Measurements from ENCODE around the gene NR1D1. TPM values are rescaled to one million over a fixed set of nuclear protein-coding genes. Genes with fewer than 3 reads are reported as not detected.
A peak's percentile ranks its signal among the peaks of the same experiment; 100 is the strongest.

Gene NR1D1
- total and polyA plus RNA-seq, 2 of the 8 experiments (the other 6 are each of a cell fraction or from before 2014, with no cell fraction given): 1.5 to 4.6 TPM

DNA sequence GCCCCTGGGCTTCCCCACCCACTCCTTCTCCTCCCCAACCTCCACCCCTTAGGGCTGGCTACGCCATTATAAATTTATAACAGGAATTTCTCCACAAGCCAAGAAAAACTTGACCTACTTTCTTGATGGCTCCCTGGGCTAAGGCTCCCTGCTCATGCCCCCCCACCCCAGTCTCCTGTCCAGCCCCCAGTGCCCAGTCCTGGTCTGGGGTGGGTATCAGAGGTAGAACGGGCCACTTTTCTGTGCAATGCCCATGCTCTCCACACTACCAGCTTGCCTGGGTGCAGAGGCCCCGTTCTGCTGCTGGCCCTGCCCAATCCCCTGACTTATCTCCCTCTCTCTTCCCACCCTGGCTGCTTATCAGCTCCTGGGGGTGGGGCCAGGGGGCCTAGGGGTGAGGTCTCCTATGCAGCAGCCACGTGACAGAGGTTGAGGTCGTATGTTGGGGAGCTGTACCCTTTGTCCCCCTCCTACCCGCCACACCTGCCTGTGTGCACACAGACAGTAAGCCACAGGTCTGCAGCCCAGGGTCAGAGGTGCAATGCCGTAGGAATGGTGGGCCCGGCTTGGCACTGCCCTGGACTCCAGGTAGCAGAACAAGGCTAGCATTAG lies 27.5 kb downstream of the NR1D1 start:
- peak overlapping the region; percentile 60; the same call in 1 of the 2 replicates for H2BK5ac ChIP-seq (ENCODE audit: low read depth, low read length)
- no peak overlapping the region for H2BK120ac ChIP-seq (replicated peaks; ENCODE audit: low read depth, low read length)
- no peaks in the 10 kb centered on the region for H4K20me1 ChIP-seq (replicated peaks in 1 of 2; ENCODE audit: control insufficient read depth in 1 of 2, insufficient read depth in 2 of 2, low read length in 2 of 2)
- no peak overlapping the region; the same call in 1 of the 2 replicates for H4K8ac ChIP-seq (ENCODE audit: extremely low read depth, insufficient read depth, low read length)
- H3K79me1 ChIP-seq (ENCODE audit: low read depth, low read length): peaks cover 3% of the 10 kb centered on the region; the same call in 1 of the 2 replicates
- H2AFZ ChIP-seq (ENCODE audit: low read length): no peak overlapping the region
- no peak overlapping the region for H3K18ac ChIP-seq (ENCODE audit: extremely low read depth, low read length)
- 0 out of 2 replicates have a peak overlapping the region, but pooled peaks have one; percentile 48 for H2BK20ac ChIP-seq (ENCODE audit: low read length)
- DNase-seq (ENCODE audit: low read depth in 1 of 2, low spot score in 2 of 2) (no peak), FAIRE-seq (no peak)
- H3K4ac ChIP-seq (replicated peaks; ENCODE audit: insufficient read length, low read depth, low read length): no peak overlapping the region
- POLR2A ChIA-PET (ENCODE audit: partially characterized antibody): interaction anchor here (0.9 to 6.7 kb wide), 7 partner anchors 9 to 51 kb away, joined by 3 to 64 read pairs (median 5); partner anchors contain the start of genes MED24 and THRA
- no peak overlapping the region for H3K4me3 ChIP-seq (ENCODE audit: extremely low read depth in 1 of 4, insufficient read depth in 2 of 4, low read depth in 3 of 4, low read length in 4 of 4)
- H3K27ac ChIP-seq (ENCODE audit: low read depth, low read length): no peak overlapping the region
- no peak overlapping the region for H3K23ac ChIP-seq (ENCODE audit: insufficient read length)
- H3K36me3 ChIP-seq (ENCODE audit: control insufficient read depth in 2 of 4, insufficient read depth in 4 of 4, low read length in 3 of 4): no peaks in the 10 kb centered on the region
- no peak overlapping the region for H4K91ac ChIP-seq (replicated peaks; ENCODE audit: insufficient read length, low read length)
- H3K4me1 ChIP-seq (replicated peaks in 1 of 4; ENCODE audit: control insufficient read depth in 3 of 4, insufficient read depth in 4 of 4, low read length in 3 of 4): peaks cover 22 to 55% (median 45%) of the 10 kb centered on the region in 4 experiments
- H4K5ac ChIP-seq (ENCODE audit: insufficient read length, low read depth, low read length): no peak overlapping the region
- 0 out of 2 replicates have a peak overlapping the region, but pooled peaks have one; percentile 46 for H2BK15ac ChIP-seq (ENCODE audit: low read length)
- no peaks in the 10 kb centered on the region for H3K9me3 ChIP-seq (ENCODE audit: insufficient read depth in 2 of 2, low read depth in 1 of 2, low read length in 1 of 2)
- H3K9ac ChIP-seq (replicated peaks in 1 of 4; ENCODE audit: extremely low read depth in 1 of 4, low read depth in 3 of 4, low read length in 3 of 4): no peak overlapping the region; a peak in 1 of 7 replicates
- H3K27me3 ChIP-seq (replicated peaks in 1 of 4; ENCODE audit: control insufficient read depth in 3 of 4, extremely low read depth in 1 of 4, insufficient read depth in 3 of 4, low read length in 3 of 4): no peaks in the 10 kb centered on the region
- CTCF ChIA-PET (ENCODE audit: partially characterized antibody): interaction anchor here (0.9 to 38.4 kb wide), 11 partner anchors 12 to 118 kb away, joined by 3 to 876 read pairs (median 51); partner anchors contain the start of genes CSF3, MED24 and THRA
- no peaks in the 10 kb centered on the region for H3K79me2 ChIP-seq (ENCODE audit: control insufficient read depth in 1 of 2, insufficient read depth in 2 of 2, low read length in 2 of 2)
- H3K56ac ChIP-seq (replicated peaks; ENCODE audit: insufficient read length, low read depth, low read length): no peak overlapping the region
- peaks cover 4% of the 10 kb centered on the region for H3K23me2 ChIP-seq (ENCODE audit: low read depth, low read length)
- WGBS, 2 experiments (ENCODE audit: extremely low coverage in 1 of 2, insufficient coverage in 1 of 2, insufficient read length in 1 of 2, insufficient replicate concordance in 2 of 2, low coverage in 1 of 2, low lambda C conversion rate in 2 of 2, missing lambda C conversion rate in 1 of 2): 85% methylated on average over 7 of the region's 8 CpGs; no CpG with 5 or more reads in 1 of the 2 experiments
- H3K14ac ChIP-seq (ENCODE audit: insufficient read length): no peak overlapping the region
- H2AK5ac ChIP-seq (ENCODE audit: low read depth, low read length): no peak overlapping the region; the same call in 1 of the 2 replicates
- no peak overlapping the region for H3K4me2 ChIP-seq (ENCODE audit: insufficient read depth in 1 of 2, low read depth in 2 of 2, low read length in 2 of 2)
- H2BK12ac ChIP-seq (ENCODE audit: low read depth, low read length): 0 out of 2 replicates have a peak overlapping the region, but pooled peaks have one; percentile 75
- no peak for TF ChIP-seq ZNF274 (IDR thresholded peaks at IDR 0.05; ENCODE audit: borderline replicate concordance, extremely low read depth, low read length)
- TF ChIP-seq, protein P1, sequence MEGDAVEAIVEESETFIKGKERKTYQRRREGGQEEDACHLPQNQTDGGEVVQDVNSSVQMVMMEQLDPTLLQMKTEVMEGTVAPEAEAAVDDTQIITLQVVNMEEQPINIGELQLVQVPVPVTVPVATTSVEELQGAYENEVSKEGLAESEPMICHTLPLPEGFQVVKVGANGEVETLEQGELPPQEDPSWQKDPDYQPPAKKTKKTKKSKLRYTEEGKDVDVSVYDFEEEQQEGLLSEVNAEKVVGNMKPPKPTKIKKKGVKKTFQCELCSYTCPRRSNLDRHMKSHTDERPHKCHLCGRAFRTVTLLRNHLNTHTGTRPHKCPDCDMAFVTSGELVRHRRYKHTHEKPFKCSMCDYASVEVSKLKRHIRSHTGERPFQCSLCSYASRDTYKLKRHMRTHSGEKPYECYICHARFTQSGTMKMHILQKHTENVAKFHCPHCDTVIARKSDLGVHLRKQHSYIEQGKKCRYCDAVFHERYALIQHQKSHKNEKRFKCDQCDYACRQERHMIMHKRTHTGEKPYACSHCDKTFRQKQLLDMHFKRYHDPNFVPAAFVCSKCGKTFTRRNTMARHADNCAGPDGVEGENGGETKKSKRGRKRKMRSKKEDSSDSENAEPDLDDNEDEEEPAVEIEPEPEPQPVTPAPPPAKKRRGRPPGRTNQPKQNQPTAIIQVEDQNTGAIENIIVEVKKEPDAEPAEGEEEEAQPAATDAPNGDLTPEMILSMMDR (IDR thresholded peaks at IDR 0.05; ENCODE audit: control extremely low read depth in 1 of 3, insufficient read depth in 1 of 3, low read depth in 1 of 3, low read length in 3 of 3): no peak
- TF ChIP-seq KDM4A (IDR thresholded peaks at IDR 0.05; ENCODE audit: low read depth, low read length, severe bottlenecking): no peak
- TF ChIP-seq JUND (IDR thresholded peaks at IDR 0.05; ENCODE audit: low read length): no peak
- no peak for TF ChIP-seq NANOG (IDR thresholded peaks at IDR 0.05; ENCODE audit: insufficient read depth, low read depth, low read length, poor library complexity, severe bottlenecking)
- no peak for TF ChIP-seq POU5F1 (IDR thresholded peaks at IDR 0.05; ENCODE audit: low read depth, low read length)

All from H1 (cell line).